GM18870 (cell line): ENCODE data around the gene TVP23B.
"Not testable (repeated sequence)": the region's sequence is repeated elsewhere in the genome, so short reads cannot be mapped to it uniquely, and the experiment has no call there.

Source experiments
- ATAC-seq: cut with Tn5 transposase; IDR thresholded peaks from one replicate; pipeline ENCODE4 v1.9.1; 2021; ENCODE audit warnings: moderate library complexity; ENCODE audit not compliant: unreplicated experiment

Gene TVP23B

DNA sequence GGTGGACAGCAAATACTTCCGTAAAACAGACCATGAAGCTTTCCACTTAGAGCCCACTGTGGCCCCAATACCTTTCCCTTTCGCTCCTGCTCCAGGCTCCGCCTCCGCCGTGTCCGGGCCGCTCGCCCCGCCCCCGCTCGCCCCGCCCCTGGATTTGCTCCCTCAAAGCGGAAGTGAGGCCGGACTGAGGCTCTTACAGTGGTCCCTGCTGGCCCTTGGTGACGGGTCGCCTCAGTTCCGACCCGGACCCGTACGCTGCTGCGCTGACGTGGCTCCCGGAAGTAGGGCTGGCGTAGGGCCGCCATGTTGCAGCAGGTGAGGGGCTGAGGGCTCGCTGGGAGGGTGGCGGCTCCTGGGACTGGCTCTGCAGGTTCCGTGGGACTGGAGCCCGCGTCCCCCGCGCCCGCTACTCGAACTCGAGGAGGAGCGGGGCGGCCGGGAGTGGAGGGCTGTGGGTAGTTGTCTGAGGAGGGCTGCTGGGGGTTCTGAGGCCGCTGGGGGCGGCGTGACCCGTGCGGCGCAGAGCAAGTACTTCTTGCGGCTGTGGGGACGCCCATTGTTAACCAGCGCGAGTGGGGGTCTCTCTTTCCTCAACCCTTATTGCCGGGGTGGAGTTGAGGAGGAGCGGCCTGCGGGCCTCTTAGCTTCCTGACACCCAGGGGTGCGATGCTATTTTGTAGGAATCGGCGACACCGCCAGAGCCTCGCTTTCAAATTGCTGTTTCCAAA, at the start of gene TVP23B:
TSS of gene TVP23B (plus strand) at position 193 of the 728 bp plus-strand sequence. CDS start at position 304, 111 bp downstream.
- peak; percentile 85 for ATAC-seq

DNA sequence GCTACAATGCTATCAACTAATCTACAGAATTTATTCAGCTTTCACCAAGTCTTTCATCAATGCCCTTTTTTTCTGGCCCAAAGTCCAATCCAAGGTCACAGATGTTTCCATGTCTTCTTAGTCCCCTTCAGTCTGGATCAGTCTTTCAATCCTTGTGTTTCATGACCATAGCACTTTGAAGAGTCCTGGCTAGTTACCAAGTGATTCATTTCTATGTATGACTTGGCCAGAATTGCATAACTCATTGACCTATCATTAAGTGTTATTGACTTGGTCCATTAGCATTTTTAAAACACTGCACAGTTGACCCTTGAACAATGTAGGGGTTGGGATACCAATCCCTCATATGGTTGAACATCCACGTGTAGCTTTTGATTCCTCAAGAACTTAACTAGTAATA, 48.5 kb upstream of the TVP23B start:
- ATAC-seq, result not testable (repeated sequence)

DNA sequence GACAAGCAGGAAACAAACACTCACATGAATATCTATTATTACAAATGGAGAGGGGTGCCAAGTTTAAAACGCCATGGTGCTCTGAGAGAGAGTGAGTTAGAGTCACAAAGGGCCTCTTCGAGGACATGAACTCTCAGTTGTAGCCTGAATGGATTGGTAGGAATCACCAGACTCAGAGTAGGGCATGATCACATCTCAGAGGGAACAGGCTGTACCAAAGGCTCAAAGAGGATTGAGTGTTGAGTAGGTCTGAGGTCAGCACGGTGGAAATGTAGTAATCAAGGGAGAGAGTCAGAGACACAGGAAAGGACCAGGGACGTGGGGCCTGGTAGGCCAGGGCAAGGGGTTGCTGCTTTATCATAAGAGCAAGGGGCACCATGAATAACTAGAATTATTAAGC, 47.6 kb upstream of the TVP23B start:
- not testable (repeated sequence) for ATAC-seq

DNA sequence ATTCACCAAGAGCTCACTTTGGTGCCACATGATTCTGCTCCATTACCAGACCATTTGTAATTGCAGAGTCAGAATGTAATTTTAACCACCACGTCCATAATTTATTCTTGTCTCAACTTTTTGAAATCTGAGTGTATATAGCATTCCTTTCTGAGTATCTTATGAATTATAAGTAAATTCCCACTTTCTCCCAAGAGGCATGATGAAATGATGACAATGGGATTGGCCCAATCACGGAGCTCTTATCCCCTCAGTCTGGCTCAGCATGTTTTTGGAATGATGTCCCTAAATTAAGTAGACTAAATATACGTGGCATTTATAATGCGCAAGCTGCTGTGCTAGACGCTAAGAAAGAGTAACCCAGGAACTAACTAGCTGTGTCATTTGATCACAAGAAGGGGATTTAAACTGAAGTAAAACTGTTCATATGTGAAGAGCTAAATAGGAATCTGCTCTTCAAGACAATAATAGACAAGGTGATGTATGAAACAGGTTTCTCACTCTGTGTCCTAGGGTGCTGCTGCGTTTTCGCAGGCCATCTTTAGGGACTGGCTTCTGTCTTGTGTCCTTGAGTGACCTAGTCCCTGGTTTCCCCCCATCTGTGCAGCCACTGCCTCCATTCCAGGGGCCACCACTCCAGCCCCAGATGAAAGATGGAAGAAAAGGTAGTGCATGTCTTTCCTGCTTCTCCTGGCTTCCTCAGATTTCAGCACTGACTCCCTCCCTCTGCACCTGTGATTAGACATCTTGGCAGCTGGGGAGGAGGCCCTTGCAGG, 41.2 kb upstream of the TVP23B start:
- ATAC-seq, result not testable (repeated sequence)

DNA sequence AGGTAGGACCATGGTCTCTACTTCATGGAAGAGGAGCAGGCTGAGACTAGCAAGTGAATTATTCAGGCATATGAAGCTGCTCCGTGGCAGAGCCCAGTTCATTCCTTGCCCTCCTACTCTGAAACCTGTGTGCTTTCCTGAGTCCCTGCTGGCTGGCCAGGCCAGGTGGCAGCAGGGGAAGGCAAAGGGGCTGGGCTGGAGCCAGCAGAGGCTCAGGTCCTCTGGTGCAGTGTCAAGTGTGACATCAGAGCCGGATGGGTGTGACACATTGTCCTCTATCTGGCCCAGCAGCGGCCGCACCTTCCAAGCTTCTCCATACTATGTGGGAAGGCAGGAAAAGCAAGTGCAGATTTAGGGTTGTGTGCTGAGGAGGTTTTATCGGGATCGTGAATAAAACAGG, 39.8 kb upstream of the TVP23B start:
- not testable (repeated sequence) for ATAC-seq

DNA sequence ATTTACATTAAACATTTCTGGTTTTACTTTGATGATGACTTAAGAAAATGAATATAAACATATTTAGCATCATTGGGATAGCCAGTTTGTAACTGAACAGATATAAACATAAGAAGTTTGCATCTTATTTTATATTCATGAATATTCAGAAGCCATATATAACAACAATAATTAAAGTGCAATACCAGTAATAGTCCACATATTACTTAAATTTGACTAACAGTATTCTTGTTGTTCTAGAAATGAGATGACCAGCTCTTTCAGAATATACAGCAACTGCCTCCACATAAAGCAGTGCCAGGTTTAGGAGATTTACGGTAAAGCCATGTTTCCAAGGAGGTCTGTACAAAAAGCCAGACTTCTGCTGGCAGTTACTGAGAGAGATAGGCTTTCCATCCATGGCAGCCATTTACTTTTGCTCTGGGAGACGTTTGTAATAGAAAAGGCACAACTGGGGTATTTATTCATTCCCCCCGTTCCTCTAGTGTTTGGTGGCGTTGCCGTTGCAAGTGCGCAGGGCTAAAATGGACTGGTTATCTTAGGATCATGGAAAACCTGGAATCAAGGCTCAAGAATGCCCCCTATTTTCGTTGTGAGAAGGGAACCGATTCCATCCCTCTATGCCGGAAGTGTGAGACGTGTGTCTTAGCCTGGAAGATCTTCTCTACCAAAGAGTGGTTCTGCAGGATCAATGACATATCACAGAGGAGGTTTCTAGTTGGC, 37.1 kb upstream of the TVP23B start, which contains the start of gene FBXW10:
TSS of gene FBXW10 (plus strand) at position 356 of the 723 bp plus-strand sequence. CDS start at position 547, 191 bp downstream.
- ATAC-seq, result not testable (repeated sequence)

DNA sequence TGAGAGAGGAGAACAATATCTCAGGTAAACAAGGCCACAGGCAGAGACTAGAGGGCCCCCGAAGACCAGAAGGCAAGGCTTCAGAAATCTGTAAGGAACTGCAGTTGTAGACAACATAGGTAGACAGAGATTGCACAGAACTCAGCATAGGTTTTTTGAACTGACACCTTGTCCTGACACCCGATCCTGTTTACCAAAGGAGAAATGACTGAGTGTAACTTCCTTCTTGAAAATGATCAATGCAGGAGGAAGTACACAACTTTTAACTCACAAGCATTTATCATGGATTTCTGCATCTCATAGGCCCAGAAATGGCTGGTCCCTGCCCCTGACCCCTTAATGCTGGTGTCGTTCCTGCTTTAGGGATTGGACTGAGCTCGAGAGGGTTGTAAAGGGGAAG, 36.3 kb upstream of the TVP23B start:
- not testable (repeated sequence) for ATAC-seq

DNA sequence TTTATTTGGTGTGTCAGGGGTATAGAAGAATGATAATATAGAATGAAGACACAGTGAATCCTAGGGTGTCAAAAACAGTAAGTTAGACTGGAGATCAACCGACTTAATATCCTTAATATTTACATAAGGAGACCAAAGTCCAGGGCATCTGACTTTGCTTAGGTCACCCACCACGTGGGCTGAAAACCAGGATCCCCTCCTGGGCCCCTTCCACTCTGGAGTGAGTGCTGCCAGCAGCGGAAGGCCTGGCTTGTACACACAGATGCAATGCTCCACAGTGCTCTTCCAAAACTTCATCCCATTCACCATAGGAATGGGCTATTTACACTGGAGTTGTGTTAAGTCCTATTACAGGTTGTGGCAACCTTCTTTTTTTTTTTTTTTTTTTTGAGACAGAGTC, 34.4 kb upstream of the TVP23B start:
- ATAC-seq, result not testable (repeated sequence)

DNA sequence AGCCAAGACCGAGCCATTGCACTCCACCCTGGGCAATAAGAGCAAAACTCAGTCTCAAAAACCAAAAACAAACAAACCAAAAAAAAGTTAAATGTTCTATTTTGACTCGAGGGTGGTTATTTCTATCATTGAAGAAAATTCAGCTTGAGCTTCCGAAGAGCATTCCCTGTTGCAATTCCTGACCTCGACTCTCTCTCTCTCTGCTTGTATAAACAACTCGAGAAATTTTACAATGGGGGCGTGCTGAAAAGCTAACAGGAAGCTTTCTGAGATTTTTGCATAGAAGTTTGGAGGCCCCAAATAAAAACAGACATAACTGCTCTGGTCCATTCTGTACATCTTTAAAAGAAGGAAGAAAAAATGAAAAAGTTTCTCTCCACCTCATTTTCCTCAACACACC, 33.5 kb upstream of the TVP23B start:
- not testable (repeated sequence) for ATAC-seq

DNA sequence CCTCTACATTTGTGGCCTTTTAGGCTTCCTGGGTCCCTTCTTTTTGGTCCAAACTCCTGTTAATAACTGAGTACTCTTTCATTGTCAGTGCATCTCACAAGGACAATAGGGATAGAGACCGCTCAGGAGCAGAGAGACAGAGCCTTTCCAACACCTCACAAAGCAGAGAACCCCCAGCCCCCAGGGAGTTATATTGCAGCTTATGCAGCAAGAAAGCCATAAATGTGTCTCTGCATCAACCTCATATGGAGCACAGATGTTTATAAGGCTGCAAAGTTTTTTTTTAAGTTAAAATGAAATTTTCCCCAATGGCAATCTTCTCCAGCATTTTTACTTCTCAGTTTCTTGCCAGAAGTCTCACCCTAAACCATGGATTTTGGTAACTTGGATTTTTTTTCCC, 30.7 kb upstream of the TVP23B start:
- not testable (repeated sequence) for ATAC-seq

DNA sequence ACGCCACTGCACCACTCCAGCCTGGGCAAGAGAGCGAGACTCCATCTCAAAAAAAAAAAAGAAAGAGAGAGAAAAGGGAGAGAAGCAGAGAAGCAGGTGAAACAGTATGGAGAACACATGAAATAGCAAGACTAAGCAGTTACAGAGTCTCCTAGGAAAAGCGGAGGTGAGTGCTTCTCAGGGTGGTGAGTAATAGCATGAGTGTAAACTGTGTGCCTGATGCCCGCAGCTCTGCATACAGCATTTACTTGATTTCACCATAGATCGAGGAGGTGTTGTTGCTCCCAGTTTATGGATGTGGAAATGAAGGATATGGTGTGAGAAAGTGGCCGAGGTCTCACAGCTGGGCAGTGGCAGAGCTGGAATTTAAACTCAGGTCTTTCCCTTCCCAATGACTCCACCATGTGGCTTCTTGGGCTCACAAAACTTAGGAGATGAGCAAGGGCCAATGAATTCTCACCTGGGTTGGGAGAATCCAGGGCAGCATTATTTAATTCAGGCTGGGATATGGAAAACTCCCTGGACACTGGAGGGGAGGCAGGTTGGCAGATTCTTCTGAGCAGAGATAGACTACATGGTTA, 27.1 kb upstream of the TVP23B start:
- not testable (repeated sequence) for ATAC-seq

DNA sequence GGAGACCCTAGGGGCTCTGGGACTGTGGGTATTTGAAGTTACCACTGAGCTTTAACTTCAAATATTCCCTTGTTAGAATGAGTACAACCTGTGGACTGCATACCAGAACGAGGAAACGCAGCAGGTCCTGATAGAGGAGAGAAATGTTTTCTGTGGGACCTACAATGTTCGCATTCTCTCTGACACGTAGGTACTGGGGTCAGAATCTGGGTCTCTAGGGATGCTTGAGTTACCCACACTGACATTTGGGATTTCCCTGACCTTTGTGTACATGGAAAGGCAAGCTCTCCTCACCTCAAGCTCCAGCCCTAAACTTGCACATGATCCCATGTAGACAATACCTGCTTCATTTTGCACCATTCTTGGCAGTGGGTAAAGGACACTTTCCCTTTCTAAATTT, 25.0 kb upstream of the TVP23B start:
- ATAC-seq, result not testable (repeated sequence)

DNA sequence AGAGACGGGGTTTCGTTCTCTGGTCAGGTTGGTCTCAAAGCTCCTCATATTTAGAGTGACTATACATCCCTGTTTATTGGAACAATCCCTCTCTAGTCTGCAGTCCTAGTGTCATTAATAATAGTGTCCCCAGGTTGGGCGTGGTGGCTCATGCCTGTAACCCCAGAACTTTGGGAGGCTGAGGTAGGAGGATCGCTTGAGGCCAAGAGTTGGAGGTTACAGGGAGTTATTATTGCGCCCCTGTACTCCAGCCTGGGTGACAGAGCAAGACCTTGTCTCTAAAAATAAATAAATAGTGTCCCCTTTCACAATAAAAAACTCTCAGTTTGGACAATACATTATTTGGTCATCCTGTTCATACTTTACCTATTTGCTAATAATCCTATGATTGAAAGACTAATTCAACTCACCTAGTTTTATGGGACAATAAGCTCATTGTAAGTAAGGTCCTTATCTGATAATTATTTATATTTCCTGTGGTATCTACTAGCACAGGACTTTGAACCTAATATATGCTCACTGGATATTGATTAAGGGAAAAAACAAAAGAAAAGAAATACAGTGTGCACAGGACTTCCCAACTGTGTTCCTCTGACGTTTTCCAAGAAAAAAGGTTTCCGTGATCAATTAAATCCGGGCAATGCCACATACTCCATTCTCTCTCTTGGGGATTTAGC, 23.5 kb upstream of the TVP23B start:
- ATAC-seq, result not testable (repeated sequence)

DNA sequence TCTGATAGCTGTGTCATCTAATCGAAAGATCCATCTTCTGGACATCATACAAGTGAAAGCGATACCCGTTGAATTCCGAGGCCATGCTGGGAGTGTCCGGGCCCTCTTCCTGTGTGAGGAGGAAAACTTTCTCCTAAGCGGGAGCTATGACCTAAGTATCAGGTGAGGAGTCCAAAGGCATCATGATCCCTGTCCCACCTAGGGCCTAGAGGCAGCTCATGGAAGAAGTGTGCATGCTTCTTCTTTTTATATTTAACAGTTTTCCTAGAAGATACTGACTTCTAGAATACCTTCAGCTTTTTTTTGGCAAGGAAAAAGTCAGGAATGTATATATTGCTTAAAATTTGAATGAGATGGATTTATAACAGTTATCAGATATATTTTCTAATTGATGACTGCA, 22.6 kb upstream of the TVP23B start:
- not testable (repeated sequence) for ATAC-seq

DNA sequence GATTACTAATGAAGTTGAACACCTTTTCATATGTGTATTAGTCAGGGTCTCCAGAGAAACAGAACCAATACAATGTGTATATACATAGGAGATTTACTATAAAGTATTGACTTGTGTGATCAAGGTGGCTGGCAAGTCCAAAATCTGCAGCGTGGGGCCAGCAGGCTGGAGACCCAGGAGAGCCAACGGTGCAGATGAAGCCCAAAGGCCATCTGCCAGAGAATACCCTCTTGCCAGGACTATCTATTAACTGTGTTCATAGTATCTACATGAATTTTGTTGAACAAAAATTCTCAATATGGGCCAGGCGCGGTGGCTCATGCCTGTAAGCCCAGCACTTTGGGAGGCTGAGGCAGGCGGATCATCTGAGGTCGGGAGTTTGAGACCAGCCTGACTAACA, 20.8 kb upstream of the TVP23B start:
- not testable (repeated sequence) for ATAC-seq

DNA sequence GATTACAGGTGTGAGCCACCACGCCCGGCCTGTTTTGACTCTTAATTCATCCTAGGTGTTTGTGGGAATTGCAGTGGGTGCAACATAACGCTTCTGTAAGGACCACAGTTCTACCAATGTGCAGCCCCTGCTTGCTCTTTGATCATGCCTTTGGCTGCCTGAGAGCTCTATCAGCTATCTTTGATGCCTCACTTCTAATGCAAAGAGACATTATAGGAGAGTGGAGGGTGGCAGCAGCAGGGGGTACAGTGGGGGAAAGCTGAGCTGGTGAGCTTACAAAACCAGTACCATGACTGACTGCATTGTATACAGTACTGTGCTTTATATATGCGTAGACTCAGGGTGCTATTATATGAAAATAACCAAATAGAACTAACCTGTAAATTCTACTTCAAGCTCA, 10.4 kb upstream of the TVP23B start:
- not testable (repeated sequence) for ATAC-seq

DNA sequence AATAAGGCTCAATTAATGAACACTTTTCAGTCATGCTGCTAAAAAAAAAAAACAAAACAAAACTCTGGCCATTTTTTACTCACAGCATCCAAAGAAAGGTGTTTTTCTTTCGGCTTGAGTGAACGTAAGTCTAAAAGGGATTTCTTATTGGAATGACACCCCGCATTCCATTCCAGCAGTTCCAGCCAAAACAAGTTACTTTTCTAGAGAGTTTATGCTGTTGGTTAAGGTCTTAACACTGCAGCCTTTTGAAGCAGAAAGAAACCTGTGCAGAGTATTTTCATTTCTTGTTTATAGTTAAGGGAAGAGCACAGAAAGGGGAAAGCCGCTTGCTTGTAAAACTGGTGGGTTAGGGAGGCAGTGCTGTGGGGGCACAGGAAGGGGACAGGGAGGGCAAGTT, 9.9 kb upstream of the TVP23B start:
- not testable (repeated sequence) for ATAC-seq

DNA sequence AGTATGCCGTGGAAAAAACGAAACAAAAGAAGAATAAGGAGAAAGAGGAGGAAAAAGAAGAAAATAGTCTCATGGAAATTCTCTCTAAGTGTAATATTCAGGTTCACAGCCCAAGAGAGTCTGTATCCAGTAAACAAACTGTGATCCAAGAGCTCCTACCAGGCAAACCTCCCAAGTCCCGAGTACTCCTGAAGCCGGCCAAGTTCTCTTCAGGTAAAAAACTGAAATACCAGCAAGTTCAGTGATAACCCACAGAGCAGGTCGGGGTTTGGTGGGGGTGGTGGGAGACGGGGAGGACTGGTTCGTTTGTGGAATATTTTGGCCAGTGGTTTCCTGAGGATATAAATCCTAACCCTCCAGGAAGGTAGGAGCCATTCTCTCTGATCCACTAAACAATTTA, 8.5 kb upstream of the TVP23B start:
- no peak for ATAC-seq

DNA sequence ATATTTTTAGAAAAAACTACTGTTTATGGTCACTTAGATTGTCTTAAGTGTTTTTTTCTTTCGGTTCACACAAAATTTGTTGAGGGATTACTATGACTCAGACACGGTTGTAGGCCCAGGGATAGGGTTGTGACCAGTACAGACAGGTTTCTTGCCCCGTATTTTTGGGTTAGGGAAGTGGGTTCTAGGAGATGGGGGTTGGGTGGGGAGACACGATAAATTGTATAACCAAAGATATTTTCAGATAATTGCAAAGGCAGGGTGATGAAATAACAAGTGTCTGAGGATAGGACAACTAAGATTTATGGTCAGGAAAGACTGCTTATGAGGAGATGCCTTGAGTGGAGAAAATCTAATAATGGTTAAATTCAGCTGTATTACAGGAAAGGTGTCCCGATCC, 822 bp downstream of the TVP23B start:
- ATAC-seq, result not testable (repeated sequence)

DNA sequence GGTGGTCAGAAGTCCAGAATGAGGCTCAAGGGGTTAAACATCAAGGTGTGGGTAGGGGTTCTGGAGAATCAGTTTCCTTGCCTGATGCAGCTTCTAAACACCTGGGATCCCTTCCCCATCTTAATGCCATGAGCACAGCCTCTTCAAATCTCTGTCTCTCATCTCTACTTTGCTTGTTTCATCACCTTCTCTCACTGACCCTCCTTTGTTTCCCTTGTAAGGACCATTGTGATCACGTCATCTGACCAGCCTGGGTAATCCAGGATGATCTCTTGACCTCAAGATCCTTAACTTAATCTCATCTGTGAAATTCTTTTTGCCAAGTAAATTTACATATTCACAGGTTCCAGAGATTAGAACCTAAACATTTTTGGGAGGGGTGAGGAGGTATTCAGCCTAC, 5.0 kb downstream of the TVP23B start:
- not testable (repeated sequence) for ATAC-seq
